Mesenteric fat pad (tissue), 1 donor: ENCODE data around the gene TCF12. TPM values are rescaled to one million over a fixed set of nuclear protein-coding genes. Genes with fewer than 3 reads are reported as not detected.
"Not testable (repeated sequence)": the region's sequence is repeated elsewhere in the genome, so short reads cannot be mapped to it uniquely, and the experiment has no call there.

Experiments
- DNase-seq: peaks from one replicate; pipeline ENCODE4 v3.0.0-alpha.2; 2020; ENCODE audit warnings: low spot score
- total RNA-seq: library from RNA; stranded (reverse); fragmentation: NEBNext Ultra II Directional; extraction: Animal tissue kit (Norgen Biotek cat#: 25700); gene quantifications from one replicate; pipeline ENCODE4 v1.2.1, GENCODE V29; 2021
- donor health status: DM: yes; HTN: yes; CAD: no.

Gene TCF12
- total RNA-seq, 1 donor from 2014 or later: 103 TPM

DNA sequence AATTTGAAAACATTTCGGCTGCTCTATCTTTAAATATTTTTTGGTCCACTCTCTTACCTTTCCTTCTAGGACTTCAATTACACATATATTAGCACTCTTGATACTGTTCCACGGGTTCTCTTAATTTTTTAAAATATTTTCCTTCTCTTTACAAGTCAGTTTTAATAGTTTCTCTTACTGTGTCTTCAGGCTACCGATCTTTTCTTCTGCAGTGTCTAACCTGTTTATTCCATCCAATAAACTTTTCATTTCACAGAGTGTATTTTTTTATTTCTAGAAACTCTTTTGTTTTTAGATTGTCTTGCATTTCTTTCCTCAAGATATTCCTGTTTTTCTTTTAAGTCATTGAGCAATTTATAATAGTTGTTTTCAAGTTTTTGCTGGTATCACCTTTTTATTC, 27.7 kb downstream of the TCF12 start:
- no peak for DNase-seq

DNA sequence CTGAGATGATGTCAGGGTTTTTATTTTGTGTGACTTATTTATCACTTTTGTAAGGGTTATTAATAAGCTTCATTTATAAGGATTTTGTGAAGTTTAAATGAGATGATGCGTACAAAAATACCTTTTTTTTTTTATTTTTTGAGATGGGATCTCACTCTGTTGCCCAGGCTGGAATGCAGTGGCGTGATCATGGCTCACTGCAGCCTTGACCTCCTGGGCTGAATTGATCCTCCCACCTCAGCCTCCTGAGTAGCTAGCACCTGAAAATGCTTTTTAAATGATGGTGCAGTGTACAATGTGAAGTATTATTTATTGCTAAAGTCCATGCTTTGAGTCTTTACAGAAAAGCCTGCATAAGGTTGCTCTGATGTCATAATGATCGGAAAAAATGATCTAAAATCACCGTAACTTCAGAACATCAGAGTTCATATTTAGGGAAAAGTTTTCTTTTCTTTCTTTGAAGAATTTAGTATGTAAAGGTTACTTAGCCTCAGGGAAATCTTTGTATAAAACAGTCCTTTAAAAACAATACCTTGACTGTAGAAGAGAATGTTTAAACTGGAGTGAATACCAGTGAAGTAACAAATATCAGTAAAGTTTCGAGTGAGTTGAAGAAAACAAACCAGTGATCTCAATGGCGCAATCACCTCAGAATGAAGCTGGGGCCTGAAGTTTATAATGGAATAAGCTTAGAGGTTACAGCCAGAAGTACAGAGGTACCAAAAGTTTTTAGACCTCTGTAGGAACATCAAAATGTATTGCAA, 29.7 kb downstream of the TCF12 start:
- DNase-seq: no peak

DNA sequence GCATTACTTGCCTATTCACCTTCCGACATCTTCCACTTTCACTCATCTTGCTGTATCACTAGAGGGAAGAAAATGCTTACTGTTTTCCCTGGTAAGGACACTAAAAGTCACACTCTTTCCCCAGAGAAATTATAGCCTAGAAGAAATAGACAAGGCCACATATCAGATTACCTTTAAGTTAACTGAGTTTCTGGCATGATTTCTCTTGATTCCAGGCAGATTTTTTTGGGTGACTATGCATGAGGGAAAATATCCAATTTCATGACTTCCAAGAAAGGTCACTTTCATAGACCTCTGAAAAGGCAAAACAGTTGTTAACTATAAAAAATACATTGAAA, 30.3 kb downstream of the TCF12 start:
- no peak for DNase-seq

DNA sequence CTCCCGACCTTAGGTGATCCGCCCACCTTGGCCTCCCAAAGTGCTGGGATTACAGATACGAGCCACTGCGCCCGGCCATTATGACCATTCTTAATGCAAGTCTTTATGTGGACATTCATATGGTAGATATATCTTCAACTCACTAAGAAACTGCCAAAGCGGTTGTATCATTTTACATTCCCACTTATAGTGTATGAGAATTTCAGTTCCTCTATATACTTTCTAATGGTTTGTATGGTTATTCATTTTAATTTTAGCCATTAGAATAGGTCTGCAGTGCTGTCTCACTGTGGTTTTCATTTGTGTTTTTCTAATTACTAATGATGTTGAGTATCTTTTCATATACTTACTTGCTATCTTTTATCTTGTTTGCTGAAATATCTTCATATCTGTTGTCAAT, 32.5 kb downstream of the TCF12 start:
- DNase-seq: no peak

DNA sequence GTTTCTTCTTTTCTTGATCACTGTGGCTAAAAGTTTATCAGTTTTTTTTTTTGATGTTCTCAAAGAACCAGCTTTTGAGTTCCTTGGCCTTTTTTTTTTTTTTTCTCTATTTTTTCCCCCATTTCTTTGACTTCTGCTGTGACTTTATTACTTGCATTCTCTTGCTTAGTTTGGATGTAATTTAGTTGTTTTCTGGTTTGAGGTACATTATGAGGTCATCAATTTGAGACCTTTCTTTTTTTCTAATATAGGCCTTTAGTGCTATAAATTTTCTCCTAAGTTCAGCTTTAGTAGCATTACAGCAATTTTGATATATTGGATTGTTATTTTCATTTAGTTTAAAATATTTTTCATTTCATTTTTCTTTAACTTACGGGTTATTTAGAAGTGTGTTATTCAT, 35.3 kb downstream of the TCF12 start:
- no peak for DNase-seq

DNA sequence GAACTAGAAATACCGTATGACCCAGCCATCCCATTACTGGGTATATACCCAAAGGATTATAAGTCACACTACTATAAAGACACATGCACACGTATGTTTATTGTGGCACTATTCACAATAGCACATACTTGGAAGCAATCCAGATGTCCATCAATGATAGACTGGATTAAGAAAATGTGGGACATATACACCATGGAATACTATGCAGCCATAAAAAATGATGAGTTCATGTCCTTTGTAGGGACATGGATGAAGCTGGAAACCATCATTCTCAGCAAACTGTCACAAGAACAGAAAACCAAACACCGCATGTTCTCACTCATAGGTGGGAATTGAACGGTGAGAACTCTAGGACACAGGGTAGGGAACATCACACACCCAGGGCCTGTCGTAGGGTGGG, 36.6 kb downstream of the TCF12 start:
- DNase-seq: not testable (repeated sequence)

DNA sequence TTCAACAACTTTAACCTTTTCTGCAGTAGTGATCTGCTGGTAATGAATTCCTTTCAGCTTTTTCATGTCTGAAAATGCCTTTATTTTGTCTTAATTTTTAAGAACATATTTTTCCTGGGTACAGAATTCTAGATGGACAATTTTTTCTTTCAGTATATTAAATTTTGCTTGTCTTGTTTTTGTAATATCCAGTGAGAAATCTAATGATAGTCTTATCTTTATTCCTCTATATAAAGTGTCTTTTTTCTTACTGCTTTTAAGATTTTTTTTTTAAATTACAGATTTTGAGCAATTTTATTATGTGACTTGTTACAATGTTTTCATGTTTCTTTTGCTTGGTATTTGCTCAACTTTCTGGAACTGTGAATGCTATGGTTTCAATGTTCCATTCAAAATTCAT, 38.1 kb downstream of the TCF12 start:
- no peak for DNase-seq

DNA sequence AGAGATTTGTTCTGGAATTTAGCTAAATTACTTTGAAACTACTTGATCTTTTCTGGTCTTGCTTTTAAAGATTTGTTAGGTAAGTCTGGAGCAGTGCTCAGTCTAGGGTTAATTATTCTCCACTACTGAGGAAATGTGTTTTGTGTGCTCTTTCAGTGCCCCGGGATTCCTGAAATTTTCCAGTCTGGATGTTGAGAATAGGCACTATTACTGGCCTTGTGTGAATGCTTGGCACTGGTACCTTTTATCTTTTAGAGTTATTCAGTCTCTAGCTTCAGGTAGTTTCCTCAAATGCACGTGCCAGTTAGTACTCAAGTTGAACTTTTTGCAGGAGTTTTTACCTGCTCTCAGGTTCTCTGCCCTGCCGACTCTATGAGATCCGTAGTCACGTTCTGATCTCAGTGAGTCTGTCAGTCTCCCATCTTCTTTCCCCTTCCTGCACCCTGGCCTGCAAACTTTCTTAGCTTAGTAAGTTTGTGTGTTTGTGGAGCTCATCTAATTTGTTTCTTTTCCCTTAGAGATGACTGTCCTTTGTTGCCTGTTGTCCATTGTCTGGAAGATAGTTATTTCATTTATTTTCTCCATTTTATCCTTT, 39.5 kb downstream of the TCF12 start:
- no peak for DNase-seq

DNA sequence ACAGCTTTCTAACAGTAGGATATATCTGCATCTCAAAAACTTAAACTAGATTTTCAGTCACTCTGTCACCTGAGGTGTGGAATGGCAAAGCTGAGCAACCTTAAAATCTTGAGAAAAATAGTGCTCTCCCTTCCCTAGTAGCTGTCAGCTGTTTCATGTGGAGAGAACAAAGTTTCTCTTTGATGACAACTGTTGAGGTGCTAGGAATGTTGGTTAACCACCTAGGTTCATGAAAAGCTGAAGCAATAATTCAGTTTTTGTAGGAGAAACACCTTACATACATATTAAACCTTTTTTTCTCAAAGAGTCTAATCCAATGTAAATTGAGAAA, 40.8 kb downstream of the TCF12 start:
- no peak for DNase-seq

DNA sequence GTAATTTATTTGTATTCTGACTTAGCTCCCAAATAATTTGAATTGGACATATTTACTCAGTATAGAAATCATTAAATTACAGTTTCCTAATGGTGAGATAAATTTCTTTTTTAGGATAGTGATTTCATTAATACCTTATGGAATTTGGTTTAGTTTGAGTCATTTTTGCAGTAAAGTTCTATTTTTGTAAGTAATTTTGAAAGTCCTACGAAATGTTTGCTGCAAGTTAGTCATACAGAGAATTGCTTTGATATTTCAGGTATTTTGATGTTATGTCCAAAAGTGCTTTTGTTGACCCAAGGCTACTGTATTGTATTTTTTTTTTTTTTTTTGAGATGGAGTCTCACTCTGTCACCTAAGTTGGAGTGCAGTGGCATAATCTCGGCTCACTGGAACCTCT, 41.7 kb downstream of the TCF12 start:
- DNase-seq: no peak

DNA sequence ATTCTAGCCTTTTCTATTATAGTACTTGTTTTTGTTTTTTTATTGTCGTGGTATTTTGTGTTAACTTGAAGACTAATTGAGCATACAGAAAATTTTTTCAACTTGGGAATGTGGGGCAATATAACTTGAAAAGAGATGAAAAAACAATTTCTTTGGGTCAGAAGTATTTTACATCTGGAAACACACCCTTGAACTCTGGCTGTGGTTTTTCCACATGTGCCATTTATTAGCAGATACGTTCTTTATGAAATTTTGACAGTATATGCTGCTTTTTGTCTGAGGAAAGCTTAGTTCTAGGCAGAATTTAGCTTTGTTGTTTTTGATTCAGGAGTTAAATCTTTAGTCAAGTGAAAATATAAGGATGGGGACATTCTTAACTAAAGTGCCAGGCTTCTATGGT, 44.7 kb downstream of the TCF12 start:
- no peak for DNase-seq

DNA sequence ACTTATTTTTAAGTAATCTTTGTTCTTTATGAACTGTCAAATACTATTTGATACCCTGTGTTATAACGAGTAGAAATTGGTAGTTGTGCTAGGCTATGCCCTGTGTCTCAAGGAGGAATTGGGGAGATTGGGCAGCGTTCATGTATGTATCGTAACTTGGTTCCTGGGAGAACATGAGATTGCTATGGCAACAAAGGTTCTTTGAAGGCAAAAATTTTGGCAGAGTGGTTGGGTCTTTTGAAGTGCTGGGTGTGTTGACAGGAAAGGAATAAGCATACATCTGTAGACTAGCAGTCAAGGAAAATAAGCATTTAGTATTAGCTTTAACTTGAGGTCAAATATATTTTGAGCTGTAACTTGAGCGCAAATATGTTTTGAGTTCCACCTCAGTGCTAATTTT, 45.3 kb downstream of the TCF12 start:
- DNase-seq: no peak

DNA sequence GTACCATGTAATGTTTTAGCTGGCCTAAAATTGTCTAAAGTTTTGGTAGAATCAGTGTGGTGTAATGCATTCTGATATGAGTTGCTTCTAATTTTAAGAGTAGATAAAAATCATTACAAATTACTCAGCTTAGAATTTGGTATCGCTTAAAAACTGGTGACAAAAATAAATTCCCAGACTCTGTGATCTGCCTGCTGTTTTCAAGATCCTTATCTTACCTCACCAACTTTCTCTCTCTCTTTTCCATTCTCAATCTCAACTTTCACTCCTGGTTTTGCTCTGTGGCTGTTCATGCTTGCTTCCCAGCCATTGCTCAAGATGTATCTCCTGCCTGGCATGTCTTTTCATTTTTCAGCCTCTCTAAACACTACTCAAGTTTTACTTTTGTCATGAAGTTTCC, 45.7 kb downstream of the TCF12 start:
- DNase-seq: no peak

DNA sequence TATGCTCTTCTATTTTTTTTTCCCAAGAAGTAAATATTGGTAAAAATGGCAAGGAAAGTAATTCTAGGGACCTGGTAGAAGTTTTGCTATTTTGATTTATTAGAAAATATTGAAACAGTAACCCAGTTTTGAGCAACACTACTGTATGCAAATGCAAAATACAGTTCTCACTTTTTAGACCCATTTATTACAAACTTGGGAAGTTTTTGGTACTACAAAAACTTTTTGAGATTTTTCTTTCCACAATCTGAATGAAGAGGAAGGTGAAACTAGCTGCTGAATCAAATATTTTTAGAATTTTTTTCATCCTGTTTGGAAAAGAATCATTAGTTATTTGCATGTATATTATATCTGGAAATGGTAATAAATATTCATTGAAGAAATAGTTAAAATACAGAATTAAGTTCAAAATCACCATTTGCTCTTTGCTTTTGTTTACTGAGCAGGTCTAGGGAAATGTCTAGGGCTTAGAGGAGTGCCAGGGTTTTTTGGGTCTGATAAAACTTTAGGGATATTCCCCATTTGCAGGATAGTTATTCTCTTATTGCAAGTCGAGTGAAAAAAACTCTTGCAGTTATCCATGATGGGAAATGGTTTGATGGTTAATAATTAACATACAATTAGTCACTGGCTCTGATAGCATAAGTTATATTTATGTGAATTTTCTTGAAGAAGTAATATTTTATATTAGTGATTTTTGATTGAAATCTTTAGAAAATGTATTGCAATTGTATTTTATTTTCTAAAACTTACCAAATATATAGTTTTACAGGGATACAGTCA, 47.0 kb downstream of the TCF12 start:
- DNase-seq: no peak

DNA sequence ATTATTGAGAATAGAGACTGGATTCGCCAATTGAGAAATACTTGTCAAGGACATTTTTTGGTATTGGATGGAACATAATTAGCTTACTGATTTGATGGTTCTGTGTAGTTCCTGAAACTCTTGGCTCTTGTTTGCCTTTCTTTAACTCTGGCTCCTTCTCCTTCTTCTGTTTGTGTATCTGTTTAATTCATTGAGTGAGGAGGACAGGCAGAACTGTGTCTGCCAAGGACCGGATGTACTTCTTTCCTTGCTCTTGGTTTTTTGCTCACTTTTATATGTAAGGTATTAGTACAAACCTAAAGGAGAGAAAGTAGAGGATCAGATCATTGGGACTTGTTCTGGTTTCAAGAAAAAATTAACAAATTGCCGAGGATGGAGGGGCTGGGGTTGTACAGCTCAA, 48.9 kb downstream of the TCF12 start:
- DNase-seq: no peak

DNA sequence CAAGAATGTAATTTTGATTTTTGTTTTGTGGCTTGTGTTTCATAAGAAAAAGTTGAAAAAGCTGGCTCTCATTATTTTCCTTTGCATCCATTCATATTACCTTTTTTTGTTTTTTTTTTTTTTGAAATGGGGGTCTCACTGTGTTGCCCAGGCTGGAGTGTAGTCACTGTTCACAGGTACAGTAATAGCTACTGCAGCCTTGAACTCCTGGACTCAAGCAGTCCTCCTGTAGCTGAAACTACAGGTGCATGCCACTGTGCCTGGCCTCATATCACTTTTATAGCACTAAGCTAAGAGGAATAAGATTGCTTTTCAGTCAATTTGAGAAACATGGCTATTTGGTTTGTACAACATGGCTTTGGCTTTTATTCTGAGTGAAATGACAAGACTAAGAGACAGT, 49.8 kb downstream of the TCF12 start:
- no peak for DNase-seq

DNA sequence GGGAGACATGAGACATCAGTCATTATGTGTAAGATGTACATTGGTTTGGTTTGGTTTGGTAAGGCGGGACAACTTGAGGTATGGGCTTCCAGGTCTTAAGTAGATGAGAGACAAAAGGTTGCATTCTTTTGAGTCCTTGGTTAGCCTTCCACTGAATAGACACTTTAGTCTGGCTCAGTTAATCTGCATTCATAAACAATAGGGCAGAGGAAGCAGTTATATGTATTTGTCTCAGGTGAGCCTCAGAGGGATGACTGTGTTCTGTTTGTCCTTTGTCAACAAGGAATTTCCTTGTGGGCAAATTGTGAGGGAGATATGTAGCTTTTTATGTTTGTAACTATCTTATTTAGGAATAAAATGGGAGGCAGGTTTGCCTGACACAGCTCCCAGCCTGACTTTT, 50.4 kb downstream of the TCF12 start:
- DNase-seq: no peak

DNA sequence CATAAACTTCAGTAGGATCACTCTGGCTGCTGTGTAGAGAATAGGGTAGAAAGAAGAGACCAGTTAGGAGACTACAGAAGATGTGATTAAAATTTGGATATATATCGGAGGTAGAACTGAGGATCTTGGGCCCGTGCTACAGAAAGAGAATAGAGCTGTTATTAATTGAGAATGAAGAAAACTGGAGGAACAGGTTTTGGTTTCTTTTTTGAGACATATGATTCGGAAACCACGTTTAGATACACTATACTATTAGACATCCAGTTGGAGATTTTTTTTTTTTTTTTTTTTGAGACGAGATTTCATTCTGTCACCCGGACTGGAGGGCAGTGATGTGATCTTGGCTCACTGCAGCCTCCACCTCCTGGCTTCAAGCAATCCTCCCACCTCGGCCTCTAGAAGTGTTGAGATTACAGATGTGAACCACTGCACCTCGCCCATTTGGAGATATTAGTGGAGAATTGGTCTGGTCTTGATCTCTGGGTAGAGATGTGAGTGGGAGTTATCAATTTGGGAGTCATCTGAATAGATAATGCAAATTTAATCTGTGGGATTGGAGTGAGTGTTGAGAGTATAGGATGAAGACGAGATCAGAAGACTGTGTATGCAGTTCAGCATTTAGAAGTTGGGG, 50.9 kb downstream of the TCF12 start:
- DNase-seq: no peak

DNA sequence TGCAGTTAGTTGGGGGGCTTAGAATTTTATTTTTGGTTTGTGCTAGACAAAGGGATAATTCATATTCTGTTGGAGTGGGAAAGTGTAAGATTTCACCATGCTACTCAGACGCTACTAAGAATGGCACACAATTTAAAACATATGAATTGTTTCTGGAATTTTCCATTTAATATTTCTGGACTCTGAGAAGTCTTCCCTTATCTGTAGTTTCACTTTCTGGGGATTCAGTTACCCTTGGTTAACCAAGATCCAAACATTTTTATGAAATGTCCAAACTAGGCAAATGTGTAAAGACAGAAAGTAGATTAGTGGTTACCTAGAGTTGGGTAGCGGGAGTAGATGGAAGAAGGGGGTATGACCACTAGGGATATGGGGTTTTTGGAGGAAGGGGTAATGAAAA, 53.1 kb downstream of the TCF12 start:
- no peak for DNase-seq

DNA sequence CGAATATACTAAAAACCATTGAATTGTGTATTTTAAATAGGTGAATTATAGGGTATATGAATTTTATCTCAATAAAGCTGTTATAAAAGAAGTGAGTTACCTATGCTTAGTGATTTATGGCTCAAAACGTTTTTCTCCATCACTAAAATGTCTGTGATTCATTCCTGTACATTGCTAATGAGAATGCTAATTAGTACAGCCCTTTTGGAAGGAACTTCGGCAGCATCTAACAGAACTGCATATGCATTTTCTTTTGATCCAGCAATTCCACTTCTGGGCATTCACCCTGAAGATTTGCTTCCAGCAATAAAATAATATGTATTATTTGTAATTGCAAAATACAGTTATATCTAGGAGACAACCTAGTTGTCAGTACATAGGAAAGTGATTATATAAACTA, 53.6 kb downstream of the TCF12 start:
- DNase-seq: no peak

DNA sequence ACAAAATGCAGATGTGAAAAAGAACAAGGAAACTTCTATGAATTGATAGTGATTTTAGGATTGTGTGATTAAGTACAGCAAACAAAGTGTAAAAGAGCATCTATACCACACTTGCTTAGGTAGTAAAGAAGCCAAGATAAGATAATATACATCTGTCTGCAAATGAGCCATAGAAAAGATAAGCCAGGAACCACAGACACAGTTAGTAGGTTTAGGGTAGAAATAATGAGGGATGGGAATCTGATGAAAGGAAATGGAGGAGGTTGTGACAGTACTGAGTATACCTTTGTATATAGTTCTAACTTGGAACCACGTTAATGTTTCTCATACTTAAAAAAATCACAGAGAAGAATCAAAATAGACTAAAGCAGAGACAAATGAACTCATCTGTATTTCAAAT, 54.0 kb downstream of the TCF12 start:
- no peak for DNase-seq

DNA sequence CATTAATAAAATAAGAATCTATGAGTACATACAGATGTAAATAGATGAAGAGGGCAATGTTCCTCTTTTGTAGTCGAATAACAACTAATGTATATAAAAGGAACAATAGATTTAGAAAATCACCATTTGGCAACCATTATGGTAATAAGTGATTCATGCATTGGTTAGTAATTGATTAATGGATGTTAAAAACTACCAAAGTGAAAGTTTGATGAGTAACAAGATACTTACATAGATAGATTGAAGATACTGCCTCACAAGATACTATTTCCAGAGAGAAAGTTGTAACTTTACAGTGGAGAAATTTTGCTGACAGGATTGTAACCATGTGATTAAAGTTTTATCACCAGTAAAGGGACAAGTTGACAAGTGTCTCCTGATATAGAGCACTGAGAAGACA, 55.0 kb downstream of the TCF12 start:
- no peak for DNase-seq
